ENCODE measurements around the gene ADGRG3. TPM values are rescaled to one million over a fixed set of nuclear protein-coding genes. Genes with fewer than 3 reads are reported as not detected.

The ADGRG3 gene
- total and polyA plus RNA-seq, 4 donors = 1.8 to 66.2 (median 9.4) TPM

DNA sequence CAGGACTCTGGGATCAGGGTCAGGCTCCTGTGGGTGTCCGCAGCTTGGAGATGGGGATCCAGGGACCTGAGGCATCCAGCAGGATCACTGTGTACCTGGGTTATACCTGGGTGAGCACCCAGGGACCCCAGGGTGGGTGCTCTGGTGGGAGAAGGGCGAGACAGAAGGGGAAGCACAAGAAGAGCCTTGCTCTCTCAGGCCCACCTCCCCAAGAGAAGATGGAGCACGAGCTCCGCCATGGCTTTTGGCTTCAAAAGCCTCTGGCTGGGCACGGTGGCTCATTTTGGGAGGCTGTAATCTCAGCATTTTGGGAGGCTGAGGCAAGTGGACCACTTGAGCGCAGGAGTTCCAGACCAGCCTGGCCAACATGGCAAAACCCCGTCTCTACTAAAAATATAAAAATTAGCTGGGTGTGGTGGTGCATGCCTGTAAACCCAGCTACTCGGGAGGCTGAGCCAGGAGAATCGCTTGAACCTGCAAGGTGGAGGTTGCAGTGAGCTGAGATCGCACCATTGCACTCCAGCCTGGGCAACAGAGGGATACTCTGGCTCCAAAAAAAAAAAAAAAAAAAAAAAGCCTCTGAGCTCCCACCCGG, 35.4 kb downstream of the ADGRG3 start:
- Histone ChIP-seq H3K9me3 (ENCODE audit: control insufficient read depth in 4 of 4, insufficient read depth in 3 of 4, low read length in 3 of 4) (no peaks in the 10 kb centered on the region), H3K4me3 (no peak overlapping the region), H3K4me1 (ENCODE audit: control insufficient read depth in 5 of 5, insufficient read depth in 5 of 5, low read length in 5 of 5) (peaks cover 0 to 27% (median 4%) of the 10 kb centered on the region in 5 donors), H3K27ac (ENCODE audit: low read depth in 1 of 2, low read length in 1 of 2) (no peak overlapping the region), H3K9ac (ENCODE audit: insufficient read depth in 1 of 2, low read length in 2 of 2) (no peak overlapping the region), H3K36me3 (ENCODE audit: control insufficient read depth in 4 of 4, insufficient read depth in 4 of 4, low read length in 4 of 4) (no peaks in the 10 kb centered on the region), H3K27me3 (ENCODE audit: control insufficient read depth in 3 of 3, insufficient read depth in 3 of 3, low read length in 2 of 3) (no peaks in the 10 kb centered on the region)
- WGBS, 2 donors = 93% methylated on average over 11 of the region's 11 CpGs
- DNase-seq = no peak
- TF ChIP-seq, protein P1, sequence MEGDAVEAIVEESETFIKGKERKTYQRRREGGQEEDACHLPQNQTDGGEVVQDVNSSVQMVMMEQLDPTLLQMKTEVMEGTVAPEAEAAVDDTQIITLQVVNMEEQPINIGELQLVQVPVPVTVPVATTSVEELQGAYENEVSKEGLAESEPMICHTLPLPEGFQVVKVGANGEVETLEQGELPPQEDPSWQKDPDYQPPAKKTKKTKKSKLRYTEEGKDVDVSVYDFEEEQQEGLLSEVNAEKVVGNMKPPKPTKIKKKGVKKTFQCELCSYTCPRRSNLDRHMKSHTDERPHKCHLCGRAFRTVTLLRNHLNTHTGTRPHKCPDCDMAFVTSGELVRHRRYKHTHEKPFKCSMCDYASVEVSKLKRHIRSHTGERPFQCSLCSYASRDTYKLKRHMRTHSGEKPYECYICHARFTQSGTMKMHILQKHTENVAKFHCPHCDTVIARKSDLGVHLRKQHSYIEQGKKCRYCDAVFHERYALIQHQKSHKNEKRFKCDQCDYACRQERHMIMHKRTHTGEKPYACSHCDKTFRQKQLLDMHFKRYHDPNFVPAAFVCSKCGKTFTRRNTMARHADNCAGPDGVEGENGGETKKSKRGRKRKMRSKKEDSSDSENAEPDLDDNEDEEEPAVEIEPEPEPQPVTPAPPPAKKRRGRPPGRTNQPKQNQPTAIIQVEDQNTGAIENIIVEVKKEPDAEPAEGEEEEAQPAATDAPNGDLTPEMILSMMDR (IDR thresholded peaks at IDR 0.05; ENCODE audit: control extremely low read depth, extremely low read depth) = no peak
- ATAC-seq (ENCODE audit: insufficient read depth, low FRiP score) = no peak

DNA sequence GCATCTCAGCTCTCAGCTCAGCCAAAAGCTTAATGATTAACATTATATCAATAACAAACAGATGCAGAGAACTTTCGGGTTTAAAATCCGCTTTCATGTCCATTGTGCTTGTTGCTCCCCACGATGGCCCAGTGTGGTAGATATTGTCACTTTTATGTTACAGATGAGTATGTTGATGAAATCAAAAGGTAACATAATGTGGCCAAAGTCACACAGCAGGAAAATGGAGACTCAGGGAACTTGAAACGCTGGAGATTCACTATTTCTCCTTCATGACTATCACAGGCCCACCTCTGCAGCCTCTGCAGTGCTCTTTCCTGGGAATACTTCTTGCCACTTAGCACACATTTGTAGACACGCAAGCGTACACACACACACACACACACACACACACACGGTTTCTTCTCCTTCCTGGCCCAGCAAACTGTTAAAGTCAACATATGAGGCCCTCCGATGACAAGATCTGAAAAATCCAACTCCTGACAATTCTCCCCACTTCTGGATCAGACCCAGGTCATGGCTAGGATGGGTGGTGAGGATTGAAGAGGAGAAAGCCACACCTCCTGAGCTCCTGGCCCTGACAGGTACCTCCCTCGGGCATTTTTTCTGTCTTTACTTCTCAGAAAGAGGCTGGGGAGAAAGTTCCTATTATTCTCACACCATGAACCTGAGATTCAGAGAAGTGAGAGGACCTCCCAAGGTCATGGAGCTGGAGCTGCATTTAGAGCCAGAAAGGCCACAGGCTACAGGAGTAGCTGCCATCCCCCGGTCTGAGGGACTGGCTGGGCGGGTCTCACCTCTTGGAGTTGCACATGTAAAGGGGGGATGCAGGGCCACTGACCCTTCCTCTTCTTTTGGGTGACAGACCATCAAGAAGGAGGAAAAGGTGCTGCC, 36.2 kb downstream of the ADGRG3 start:
- Histone ChIP-seq H3K36me3 (ENCODE audit: control insufficient read depth in 4 of 4, insufficient read depth in 4 of 4, low read length in 4 of 4) (no peaks in the 10 kb centered on the region), H3K4me1 (ENCODE audit: control insufficient read depth in 5 of 5, insufficient read depth in 5 of 5, low read length in 5 of 5) (peaks cover 0 to 27% (median 4%) of the 10 kb centered on the region in 5 donors), H3K27me3 (ENCODE audit: control insufficient read depth in 3 of 3, insufficient read depth in 3 of 3, low read length in 2 of 3) (no peaks in the 10 kb centered on the region), H3K4me3 (no peak overlapping the region), H3K27ac (ENCODE audit: low read depth in 1 of 2, low read length in 1 of 2) (no peak overlapping the region), H3K9ac (ENCODE audit: insufficient read depth in 1 of 2, low read length in 2 of 2) (peak overlapping the region in 1 of 2 donors; percentile 49), H3K9me3 (ENCODE audit: control insufficient read depth in 4 of 4, insufficient read depth in 3 of 4, low read length in 3 of 4) (no peaks in the 10 kb centered on the region)
- WGBS, 2 donors = 68 to 71% methylated on average over 11 of the region's 11 CpGs
- ATAC-seq (ENCODE audit: insufficient read depth, low FRiP score) (no peak), DNase-seq (peak; percentile 35 to 43 (median 42))
- TF ChIP-seq, protein P1 (IDR thresholded peaks at IDR 0.05; ENCODE audit: control extremely low read depth, extremely low read depth) = no peak

DNA sequence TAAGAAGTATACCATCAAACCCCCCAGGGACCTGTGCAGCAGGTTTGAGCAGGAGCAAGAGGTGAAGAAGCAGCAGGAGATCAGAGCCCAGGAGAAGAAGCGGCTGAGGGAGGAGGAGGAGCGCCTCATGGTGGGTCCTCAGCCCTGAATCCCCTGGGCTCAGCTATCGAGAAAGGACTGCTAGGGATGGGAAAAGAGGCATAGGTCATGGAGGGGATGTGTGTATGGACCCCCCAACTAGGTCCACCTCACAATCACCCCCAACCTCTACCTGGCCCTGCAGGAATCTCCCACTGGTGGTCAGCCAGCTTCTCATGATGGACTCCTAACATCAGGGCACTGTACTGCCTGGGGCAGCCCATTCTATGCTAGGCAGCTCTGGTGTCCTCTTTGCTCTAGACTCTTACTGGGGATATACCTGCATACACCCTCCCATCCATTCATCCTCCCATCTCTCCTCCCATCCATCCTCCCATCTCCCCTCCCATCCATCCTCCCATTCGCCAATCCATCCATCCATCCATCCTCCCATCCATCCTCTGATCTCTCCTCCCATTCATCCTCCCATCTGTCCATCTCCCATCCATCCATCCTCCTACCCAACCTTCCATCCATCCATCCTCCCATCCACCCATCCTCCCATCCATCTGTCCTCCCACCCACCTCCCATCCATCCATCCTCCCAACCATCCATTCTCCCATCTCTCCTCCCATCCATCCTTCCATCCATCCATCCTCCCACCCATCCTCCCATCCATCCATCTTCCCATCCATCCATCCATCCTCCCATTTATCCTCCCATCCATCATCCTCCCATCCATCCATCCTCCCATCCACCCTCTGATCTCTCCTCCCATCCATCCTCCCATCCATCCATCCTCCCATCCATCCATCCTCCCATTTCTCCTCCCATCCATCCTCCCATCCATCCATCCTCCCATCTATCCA, 37.1 kb downstream of the ADGRG3 start:
- 91 to 98% methylated on average over 4 of the region's 4 CpGs for WGBS, 2 donors
- ATAC-seq (ENCODE audit: insufficient read depth, low FRiP score) (no peak), DNase-seq (no peak)
- Histone ChIP-seq H3K27me3 (ENCODE audit: control insufficient read depth in 3 of 3, insufficient read depth in 3 of 3, low read length in 2 of 3) (no peaks in the 10 kb centered on the region), H3K9ac (ENCODE audit: insufficient read depth in 1 of 2, low read length in 2 of 2) (peak overlapping the region in 1 of 2 donors; percentile 49), H3K9me3 (ENCODE audit: control insufficient read depth in 4 of 4, insufficient read depth in 3 of 4, low read length in 3 of 4) (no peaks in the 10 kb centered on the region), H3K4me1 (ENCODE audit: control insufficient read depth in 5 of 5, insufficient read depth in 5 of 5, low read length in 5 of 5) (peaks cover 0 to 27% (median 4%) of the 10 kb centered on the region in 5 donors), H3K36me3 (ENCODE audit: control insufficient read depth in 4 of 4, insufficient read depth in 4 of 4, low read length in 4 of 4) (no peaks in the 10 kb centered on the region), H3K27ac (ENCODE audit: low read depth in 1 of 2, low read length in 1 of 2) (no peak overlapping the region), H3K4me3 (no peak overlapping the region)
- TF ChIP-seq, protein P1 (IDR thresholded peaks at IDR 0.05; ENCODE audit: control extremely low read depth, extremely low read depth) = no peak

All from lung (tissue), 12 donors.